ENCODE data around the gene IRF2BPL. TPM values are rescaled to one million over a fixed set of nuclear protein-coding genes. Genes with fewer than 3 reads are reported as not detected.

The IRF2BPL gene
- total and polyA plus RNA-seq, 7 donors: 3.8 to 26.3 (median 9.7) TPM

DNA sequence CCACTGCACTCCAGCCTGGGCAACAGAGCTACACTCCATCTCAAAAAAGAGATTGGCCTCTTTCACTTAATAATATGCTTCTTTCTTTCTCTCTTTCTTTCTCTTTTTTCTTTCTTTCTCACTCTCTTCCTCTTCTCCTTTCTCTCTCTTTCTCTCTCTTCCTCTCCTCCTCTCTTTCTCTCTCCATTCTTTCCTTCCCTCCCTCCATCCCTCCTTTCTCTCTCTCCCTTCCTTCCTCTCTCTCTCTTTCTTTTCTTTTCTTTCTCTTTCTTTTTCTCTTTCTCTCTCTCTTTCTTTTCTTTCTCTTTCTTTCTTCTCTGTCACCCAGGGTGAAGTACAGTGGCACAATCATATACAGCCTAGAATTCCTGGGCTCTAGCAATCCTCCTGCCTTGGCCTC, 38.4 kb downstream of the IRF2BPL start:
- DNase-seq (no peak), ATAC-seq (no peak)
- Histone ChIP-seq H3K27me3 (ENCODE audit: insufficient read depth in 3 of 3, low read length in 2 of 3) (no peaks in the 10 kb centered on the region), H3K4me3 (no peak overlapping the region), H3K4me1 (no peaks in the 10 kb centered on the region), H3K36me3 (ENCODE audit: insufficient read depth in 1 of 2, low read depth in 1 of 2) (no peaks in the 10 kb centered on the region), H3K9me3 (no peaks in the 10 kb centered on the region), H3K27ac (no peak overlapping the region)
- intact Hi-C loops (cut with DNase I): no loop called here
- TF ChIP-seq, protein P1, sequence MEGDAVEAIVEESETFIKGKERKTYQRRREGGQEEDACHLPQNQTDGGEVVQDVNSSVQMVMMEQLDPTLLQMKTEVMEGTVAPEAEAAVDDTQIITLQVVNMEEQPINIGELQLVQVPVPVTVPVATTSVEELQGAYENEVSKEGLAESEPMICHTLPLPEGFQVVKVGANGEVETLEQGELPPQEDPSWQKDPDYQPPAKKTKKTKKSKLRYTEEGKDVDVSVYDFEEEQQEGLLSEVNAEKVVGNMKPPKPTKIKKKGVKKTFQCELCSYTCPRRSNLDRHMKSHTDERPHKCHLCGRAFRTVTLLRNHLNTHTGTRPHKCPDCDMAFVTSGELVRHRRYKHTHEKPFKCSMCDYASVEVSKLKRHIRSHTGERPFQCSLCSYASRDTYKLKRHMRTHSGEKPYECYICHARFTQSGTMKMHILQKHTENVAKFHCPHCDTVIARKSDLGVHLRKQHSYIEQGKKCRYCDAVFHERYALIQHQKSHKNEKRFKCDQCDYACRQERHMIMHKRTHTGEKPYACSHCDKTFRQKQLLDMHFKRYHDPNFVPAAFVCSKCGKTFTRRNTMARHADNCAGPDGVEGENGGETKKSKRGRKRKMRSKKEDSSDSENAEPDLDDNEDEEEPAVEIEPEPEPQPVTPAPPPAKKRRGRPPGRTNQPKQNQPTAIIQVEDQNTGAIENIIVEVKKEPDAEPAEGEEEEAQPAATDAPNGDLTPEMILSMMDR (IDR thresholded peaks at IDR 0.05): no peak

GRCh38 chr14:76987956-76988520, 40.5 kb downstream of the IRF2BPL start:
- TF ChIP-seq, protein P1 (IDR thresholded peaks at IDR 0.05): no peak
- intact Hi-C loops (cut with DNase I): no loop called here
- Histone ChIP-seq H3K4me3 (no peak overlapping the region), H3K36me3 (ENCODE audit: insufficient read depth in 1 of 2, low read depth in 1 of 2) (no peaks in the 10 kb centered on the region), H3K27ac (no peak overlapping the region), H3K4me1 (no peaks in the 10 kb centered on the region), H3K27me3 (ENCODE audit: insufficient read depth in 3 of 3, low read length in 2 of 3) (no peaks in the 10 kb centered on the region), H3K9me3 (no peaks in the 10 kb centered on the region)
- DNase-seq (no peak), ATAC-seq (no peak)
- WGBS, 3 donors: 93 to 94% (median 93%) methylated on average over 4 of the region's 4 CpGs

GRCh38 chr14:76986231-76986565, 42.3 kb downstream of the IRF2BPL start:
- H3K27ac ChIP-seq: no peak overlapping the region
- 96 to 99% (median 97%) methylated on average over 4 of the region's 4 CpGs for WGBS, 3 donors
- ATAC-seq: no peak
- DNase-seq: no peak
- H3K9me3 ChIP-seq: no peaks in the 10 kb centered on the region
- no peaks in the 10 kb centered on the region for H3K27me3 ChIP-seq (ENCODE audit: insufficient read depth in 3 of 3, low read length in 2 of 3)
- H3K4me3 ChIP-seq: no peak overlapping the region
- no peaks in the 10 kb centered on the region for H3K36me3 ChIP-seq (ENCODE audit: insufficient read depth in 1 of 2, low read depth in 1 of 2)
- TF ChIP-seq, protein P1 (IDR thresholded peaks at IDR 0.05): no peak
- no peaks in the 10 kb centered on the region for H3K4me1 ChIP-seq
- intact Hi-C loops (cut with DNase I): no loop called here

GRCh38 chr14:76985540-76986230, 42.8 kb downstream of the IRF2BPL start:
- Histone ChIP-seq H3K27me3 (ENCODE audit: insufficient read depth in 3 of 3, low read length in 2 of 3) (no peaks in the 10 kb centered on the region), H3K36me3 (ENCODE audit: insufficient read depth in 1 of 2, low read depth in 1 of 2) (no peaks in the 10 kb centered on the region), H3K27ac (no peak overlapping the region), H3K4me1 (no peaks in the 10 kb centered on the region), H3K4me3 (no peak overlapping the region), H3K9me3 (no peaks in the 10 kb centered on the region)
- DNase-seq (no peak), ATAC-seq (no peak)
- TF ChIP-seq, protein P1 (IDR thresholded peaks at IDR 0.05): no peak
- intact Hi-C loops (cut with DNase I): no loop called here
- 90 to 95% (median 93%) methylated on average over 4 of the region's 4 CpGs for WGBS, 3 donors
